Transverse colon (tissue), 4 donors: ENCODE measurements around the gene TRAF5. TPM values are rescaled to one million over a fixed set of nuclear protein-coding genes. Genes with fewer than 3 reads are reported as not detected.

ENCODE experiments used
- DNase-seq: peaks from one replicate; pipeline ENCODE4 v3.0.0-alpha.2; 2019
- H3K27ac ChIP-seq, 4 donors: fragments of 200-600 bp; sonication (generic); 2 replicates each; pipeline ENCODE4 v1.5.1; 2016 to 2018; ENCODE audit warnings: inconsistent platforms in 4 of 4
- H3K27me3 ChIP-seq: fragments of 200-600 bp; sonication (generic); 2 replicates; pipeline ENCODE4 v1.5.1; 2017; ENCODE audit warnings: inconsistent platforms
- H3K36me3 ChIP-seq, 4 donors: fragments of 200-600 bp; sonication (generic); 2 replicates each; pipeline ENCODE4 v1.5.1; 2017 to 2019; ENCODE audit warnings: inconsistent platforms in 4 of 4
- H3K4me1 ChIP-seq, 4 donors: fragments of 200-600 bp; sonication (generic); 2 replicates each; pipeline ENCODE4 v1.5.1; 2017 to 2020; ENCODE audit warnings: inconsistent platforms in 4 of 4
- H3K4me3 ChIP-seq, 4 donors: fragments of 200-600 bp; sonication (generic); 1 replicate in 1 of 4; 2 replicates in 3 of 4; pipeline versions ENCODE4 v1.5.1 to v1.6.1; 2017 to 2019; ENCODE audit warnings: inconsistent platforms in 4 of 4
- H3K9me3 ChIP-seq, 2 donors: fragments of 200-600 bp; sonication (generic); 2 replicates each; pipeline ENCODE4 v1.5.1; 2017 to 2019; ENCODE audit warnings: inconsistent platforms in 2 of 2
- CTCF ChIP-seq, 5 experiments: fragments of 200-600 bp in 3 of 5; fragments of 450-650 bp in 2 of 5; sonication (generic) in 3 of 5; IDR thresholded peaks; 1 replicate in 2 of 5; 2 replicates in 3 of 5; pipeline ENCODE4 v1.5.1; 2016 to 2017; ENCODE audit warnings: antibody characterized with exemption in 5 of 5, inconsistent platforms in 3 of 5, mild to moderate bottlenecking in 2 of 5, moderate library complexity in 1 of 5
- EP300 ChIP-seq: sonication (generic); formaldehyde crosslinking; IDR thresholded peaks from one replicate; pipeline ENCODE4 v1.6.1; 2017; ENCODE audit warnings: antibody characterized with exemption, low read depth
- POLR2A ChIP-seq: fragments of 450-650 bp; IDR thresholded peaks from one replicate; pipeline ENCODE4 v1.6.1; 2016; ENCODE audit warnings: antibody characterized with exemption, mild to moderate bottlenecking, moderate library complexity
- POLR2AphosphoS5 ChIP-seq, 3 donors: sonication (generic); formaldehyde crosslinking; IDR thresholded peaks; one replicate each; pipeline ENCODE4 v1.6.1; 2016; ENCODE audit warnings: antibody characterized with exemption in 3 of 3
- WGBS, 2 donors: methylation state at CpG; one replicate each; pipeline ENCODE4 v1.1.5; 2018; ENCODE audit warnings: low coverage in 1 of 2; 5-methylcytosine and 5-hydroxymethylcytosine counted together
- in situ Hi-C, 4 donors: fragments of 200-750 bp; cut with MboI; loops; one replicate each; pipeline versions ENCODE4 v1.15.0 to v1.15.1; 2017; ENCODE audit warnings: low sequenced_read_pairs in 3 of 4, low pct_ligation_motif_present in 1 of 4, low pct_unique_long_range_greater_than_20kb in 1 of 4
- intact Hi-C: fragments of 100-400 bp; cut with DNase I; formaldehyde crosslinking; loops from one replicate; pipeline ENCODE4 v1.15.1; 2023; ENCODE audit warnings: low total_unique reads
- total RNA-seq, 4 donors: library from RNA; depleted of rRNA; stranded (reverse); fragments of >200 nt; gene quantifications; one replicate each; pipeline ENCODE4 v1.1.0, GENCODE V29; 2016

TRAF5 gene
- total RNA-seq, 4 donors from 2014 or later = 10.5 to 30.5 (median 17.0) TPM

- peak; percentile 33 for DNase-seq
- Histone ChIP-seq H3K27me3 (no peaks in the 10 kb centered on the region), H3K9me3 (no peaks in the 10 kb centered on the region), H3K27ac (peak overlapping the region; percentile 79 to 87 (median 86)), H3K36me3 (no peaks in the 10 kb centered on the region), H3K4me1 (peaks cover 54 to 92% (median 73%) of the 10 kb centered on the region in 4 donors), H3K4me3 (no peak overlapping the region)
- in situ Hi-C loops = no loop called here
- 66% methylated on average over 15 of the region's 15 CpGs; no CpG with 5 or more reads in 1 of the 2 donors for WGBS, 2 donors
- intact Hi-C loops = no loop called here
- TF ChIP-seq POLR2AphosphoS5 (IDR thresholded peaks at IDR 0.05) = no peak
- TF ChIP-seq EP300 = no peak
- no peak for TF ChIP-seq CTCF (IDR thresholded peaks at IDR 0.05)
- no peak for TF ChIP-seq POLR2A
These were observed 10.1 kb downstream of the TRAF5 start for GRCh38 chr1:211336775-211337174.

- no peak for TF ChIP-seq EP300
- intact Hi-C loops (no loop called here), in situ Hi-C loops (no loop called here)
- H3K4me1 ChIP-seq = peaks cover 47 to 83% (median 66%) of the 10 kb centered on the region in 4 donors
- no peaks in the 10 kb centered on the region for H3K36me3 ChIP-seq
- no peaks in the 10 kb centered on the region for H3K9me3 ChIP-seq
- no peak for DNase-seq
- H3K27me3 ChIP-seq = no peaks in the 10 kb centered on the region
- 77 to 78% methylated on average over 4 to 7 of the region's 7 CpGs for WGBS, 2 donors
- no peak overlapping the region for H3K4me3 ChIP-seq
- H3K27ac ChIP-seq = peak overlapping the region; percentile 79 to 87 (median 86)
These were observed 11.0 kb downstream of the TRAF5 start for GRCh38 chr1:211337430-211338223.

GRCh38 chr1:211338224-211338620 lies 11.6 kb downstream of the TRAF5 start:
- Histone ChIP-seq H3K27ac (no peak overlapping the region), H3K27me3 (no peaks in the 10 kb centered on the region), H3K9me3 (no peaks in the 10 kb centered on the region), H3K4me3 (no peak overlapping the region), H3K36me3 (no peaks in the 10 kb centered on the region), H3K4me1 (peaks cover 47 to 78% (median 64%) of the 10 kb centered on the region in 4 donors)
- in situ Hi-C loops (no loop called here), intact Hi-C loops (no loop called here)
- TF ChIP-seq EP300 (no peak), CTCF (IDR thresholded peaks at IDR 0.05) (no peak), POLR2AphosphoS5 (IDR thresholded peaks at IDR 0.05) (no peak)
- DNase-seq = no peak
- WGBS, 2 donors = 83 to 98% methylated on average over 3 to 4 of the region's 4 CpGs

- in situ Hi-C loops = no loop called here
- peaks cover 39 to 77% (median 57%) of the 10 kb centered on the region in 4 donors for H3K4me1 ChIP-seq
- H3K9me3 ChIP-seq = no peaks in the 10 kb centered on the region
- peak; percentile 62 for DNase-seq
- no peaks in the 10 kb centered on the region for H3K27me3 ChIP-seq
- intact Hi-C loops = no loop called here
- no peaks in the 10 kb centered on the region for H3K36me3 ChIP-seq
- no peak overlapping the region for H3K4me3 ChIP-seq
- H3K27ac ChIP-seq = peak overlapping the region in 3 of 4 donors; percentile 6 to 28 (median 11)
- TF ChIP-seq POLR2AphosphoS5 (IDR thresholded peaks at IDR 0.05) (no peak), CTCF (IDR thresholded peaks at IDR 0.05) (no peak), EP300 (no peak), POLR2A (no peak)
- WGBS, 2 donors = 50 to 82% methylated on average over 2 to 6 of the region's 6 CpGs
These were observed 13.0 kb downstream of the TRAF5 start for GRCh38 chr1:211339631-211340041.
